Activated T-cell treated with anti-CD3 and anti-CD28 coated beads, Interleukin-2, amount 50 U/mL, for 4 hours (primary cell): ENCODE measurements around the gene NAV2. TPM values are rescaled to one million over a fixed set of nuclear protein-coding genes. Genes with fewer than 3 reads are reported as not detected.

Experiments
- ATAC-seq, 2 donors: fragments of 200-7000 bp; cut with Tn5 transposase; one replicate each; pipeline ENCODE4 v1.10.0; 2021
- DNase-seq: peaks from one replicate; pipeline ENCODE4 v3.0.0-alpha.2; 2020
- H3K27me3 Mint-ChIP-seq: one replicate; pipeline ENCODE4 v1.8.0; 2021; ENCODE audit warnings: low read depth, mixed read lengths
- H3K36me3 Mint-ChIP-seq: one replicate; pipeline ENCODE4 v1.8.0; 2022; ENCODE audit warnings: mixed read lengths; ENCODE audit not compliant: insufficient read depth
- H3K4me1 Mint-ChIP-seq: one replicate; pipeline ENCODE4 v1.8.0; 2021; ENCODE audit warnings: low read depth, mixed read lengths
- H3K4me3 Mint-ChIP-seq: one replicate; pipeline ENCODE4 v1.8.0; 2021; ENCODE audit warnings: mild to moderate bottlenecking, moderate library complexity, mixed read lengths
- H3K9me3 Mint-ChIP-seq: one replicate; pipeline ENCODE4 v1.8.0; 2021; ENCODE audit warnings: mixed read lengths
- total RNA-seq, 3 donors: library from RNA; stranded (reverse); gene quantifications; one replicate each; pipeline ENCODE4 v1.2.1, GENCODE V29; 2021

NAV2 gene
- total RNA-seq, 3 donors from 2014 or later: 0.08 to 0.60 (median 0.35) TPM

- no peaks in the 10 kb centered on the region for H3K36me3 Mint-ChIP-seq
- H3K4me3 Mint-ChIP-seq: no peak overlapping the region
- no peaks in the 10 kb centered on the region for H3K4me1 Mint-ChIP-seq
- DNase-seq (no peak), ATAC-seq (no peak)
- no peaks in the 10 kb centered on the region for H3K27me3 Mint-ChIP-seq
- no peaks in the 10 kb centered on the region for H3K9me3 Mint-ChIP-seq
These were observed 343.7 kb downstream of the NAV2 start for GRCh38 chr11:20056109-20056949.

- Mint-ChIP-seq H3K4me1 (no peaks in the 10 kb centered on the region), H3K27me3 (no peaks in the 10 kb centered on the region), H3K36me3 (no peaks in the 10 kb centered on the region), H3K9me3 (no peaks in the 10 kb centered on the region), H3K4me3 (no peak overlapping the region)
- ATAC-seq (no peak), DNase-seq (no peak)
These were observed 344.6 kb downstream of the NAV2 start for GRCh38 chr11:20056950-20057943.

- H3K4me3 Mint-ChIP-seq: no peak overlapping the region
- no peak for DNase-seq
- no peak for ATAC-seq
- H3K4me1 Mint-ChIP-seq: no peaks in the 10 kb centered on the region
- no peaks in the 10 kb centered on the region for H3K36me3 Mint-ChIP-seq
- H3K9me3 Mint-ChIP-seq: no peaks in the 10 kb centered on the region
- H3K27me3 Mint-ChIP-seq: no peaks in the 10 kb centered on the region
These were observed 346.3 kb downstream of the NAV2 start for GRCh38 chr11:20058749-20059458.

- Mint-ChIP-seq H3K36me3 (no peaks in the 10 kb centered on the region), H3K27me3 (no peaks in the 10 kb centered on the region), H3K9me3 (no peaks in the 10 kb centered on the region), H3K4me1 (no peaks in the 10 kb centered on the region), H3K4me3 (no peak overlapping the region)
- ATAC-seq (no peak), DNase-seq (no peak)
These were observed 347.0 kb downstream of the NAV2 start for GRCh38 chr11:20059587-20060021.

GRCh38 chr11:20060181-20060580 is 347.5 kb downstream of the NAV2 start:
- DNase-seq: no peak
- Mint-ChIP-seq H3K4me3 (no peak overlapping the region), H3K9me3 (no peaks in the 10 kb centered on the region), H3K36me3 (no peaks in the 10 kb centered on the region), H3K4me1 (no peaks in the 10 kb centered on the region), H3K27me3 (no peaks in the 10 kb centered on the region)
- ATAC-seq: no peak

GRCh38 chr11:20060647-20061205 is 348.1 kb downstream of the NAV2 start:
- Mint-ChIP-seq H3K9me3 (no peaks in the 10 kb centered on the region), H3K4me1 (no peaks in the 10 kb centered on the region), H3K4me3 (no peak overlapping the region), H3K27me3 (no peaks in the 10 kb centered on the region), H3K36me3 (no peaks in the 10 kb centered on the region)
- ATAC-seq: no peak
- DNase-seq: no peak

GRCh38 chr11:20061776-20062175 is 349.1 kb downstream of the NAV2 start:
- no peaks in the 10 kb centered on the region for H3K36me3 Mint-ChIP-seq
- ATAC-seq: no peak
- DNase-seq: no peak
- H3K4me1 Mint-ChIP-seq: no peaks in the 10 kb centered on the region
- no peaks in the 10 kb centered on the region for H3K27me3 Mint-ChIP-seq
- no peak overlapping the region for H3K4me3 Mint-ChIP-seq
- no peaks in the 10 kb centered on the region for H3K9me3 Mint-ChIP-seq

- Mint-ChIP-seq H3K9me3 (no peaks in the 10 kb centered on the region), H3K27me3 (no peaks in the 10 kb centered on the region), H3K36me3 (no peaks in the 10 kb centered on the region), H3K4me1 (no peaks in the 10 kb centered on the region), H3K4me3 (no peak overlapping the region)
- DNase-seq: no peak
- ATAC-seq: no peak
These were observed 352.3 kb downstream of the NAV2 start for GRCh38 chr11:20064961-20065405.

GRCh38 chr11:20065406-20065805 is 352.8 kb downstream of the NAV2 start:
- H3K36me3 Mint-ChIP-seq: no peaks in the 10 kb centered on the region
- H3K4me3 Mint-ChIP-seq: no peak overlapping the region
- H3K9me3 Mint-ChIP-seq: no peaks in the 10 kb centered on the region
- no peaks in the 10 kb centered on the region for H3K27me3 Mint-ChIP-seq
- DNase-seq: no peak
- H3K4me1 Mint-ChIP-seq: no peaks in the 10 kb centered on the region
- ATAC-seq: no peak

- Mint-ChIP-seq H3K9me3 (no peaks in the 10 kb centered on the region), H3K36me3 (no peaks in the 10 kb centered on the region), H3K27me3 (no peaks in the 10 kb centered on the region), H3K4me1 (no peaks in the 10 kb centered on the region), H3K4me3 (no peak overlapping the region)
- ATAC-seq (no peak), DNase-seq (no peak)
These were observed 353.6 kb downstream of the NAV2 start for GRCh38 chr11:20066013-20066782.

- DNase-seq: no peak
- Mint-ChIP-seq H3K9me3 (no peaks in the 10 kb centered on the region), H3K4me1 (no peaks in the 10 kb centered on the region), H3K36me3 (no peaks in the 10 kb centered on the region), H3K4me3 (no peak overlapping the region), H3K27me3 (no peaks in the 10 kb centered on the region)
- ATAC-seq: no peak
These were observed 354.1 kb downstream of the NAV2 start for GRCh38 chr11:20066783-20067156.

GRCh38 chr11:20067665-20068064 is 355.0 kb downstream of the NAV2 start:
- no peak overlapping the region for H3K4me3 Mint-ChIP-seq
- H3K36me3 Mint-ChIP-seq: no peaks in the 10 kb centered on the region
- H3K4me1 Mint-ChIP-seq: no peaks in the 10 kb centered on the region
- no peaks in the 10 kb centered on the region for H3K27me3 Mint-ChIP-seq
- no peak for DNase-seq
- H3K9me3 Mint-ChIP-seq: no peaks in the 10 kb centered on the region
- no peak for ATAC-seq

GRCh38 chr11:20068691-20069090 is 356.1 kb downstream of the NAV2 start:
- H3K4me3 Mint-ChIP-seq: no peak overlapping the region
- no peaks in the 10 kb centered on the region for H3K36me3 Mint-ChIP-seq
- ATAC-seq (no peak), DNase-seq (no peak)
- H3K9me3 Mint-ChIP-seq: no peaks in the 10 kb centered on the region
- no peaks in the 10 kb centered on the region for H3K27me3 Mint-ChIP-seq
- no peaks in the 10 kb centered on the region for H3K4me1 Mint-ChIP-seq
